Activated CD4-positive, alpha-beta T cell treated with anti-CD3 and anti-CD28 coated beads, Interleukin-2, Interleukin-4, amounts not matched to agents 100 ng/mL and 50 ng/mL, durations not matched to agents 16 hours and 8 hours (primary cell): Measurements from ENCODE around the gene GTF2H1.
"Not testable (repeated sequence)": the region's sequence is repeated elsewhere in the genome, so short reads cannot be mapped to it uniquely, and the experiment has no call there.

Source experiments
- DNase-seq: peaks from one replicate; pipeline ENCODE4 v3.0.0-alpha.2; 2020; ENCODE audit warnings: low spot score

The GTF2H1 gene

GRCh38 chr11:18319914-18320313 is 2.5 kb upstream of the GTF2H1 start:
- DNase-seq: no peak

GRCh38 chr11:18320617-18321016 is 1.8 kb upstream of the GTF2H1 start:
- DNase-seq: no peak

GRCh38 chr11:18321578-18321968 is 794 bp upstream of the GTF2H1 start:
- DNase-seq: no peak

GRCh38 chr11:18322818-18323570 is 627 bp downstream of the GTF2H1 start:
- DNase-seq: no peak

GRCh38 chr11:18323881-18324280 is 1.5 kb downstream of the GTF2H1 start:
- DNase-seq: not testable (repeated sequence)

- no peak for DNase-seq
Observed at GRCh38 chr11:18324381-18324780, 2.0 kb downstream of the GTF2H1 start.

GRCh38 chr11:18329196-18329870 is 7.0 kb downstream of the GTF2H1 start:
- peak; percentile 37 for DNase-seq

GRCh38 chr11:18330921-18331320 is 8.6 kb downstream of the GTF2H1 start:
- DNase-seq: no peak

GRCh38 chr11:18332302-18332701 is 9.9 kb downstream of the GTF2H1 start:
- no peak for DNase-seq

GRCh38 chr11:18332891-18333290 is 10.5 kb downstream of the GTF2H1 start:
- no peak for DNase-seq

- DNase-seq: no peak
Observed at GRCh38 chr11:18347471-18348125, 25.2 kb downstream of the GTF2H1 start.

- DNase-seq: no peak
Observed at GRCh38 chr11:18352581-18352980, 30.2 kb downstream of the GTF2H1 start.

GRCh38 chr11:18358646-18359045 is 36.3 kb downstream of the GTF2H1 start:
- no peak for DNase-seq

- no peak for DNase-seq
Observed at GRCh38 chr11:18361154-18361553, 38.8 kb downstream of the GTF2H1 start.

- DNase-seq: no peak
Observed at GRCh38 chr11:18364495-18365073, 42.2 kb downstream of the GTF2H1 start.

GRCh38 chr11:18365741-18366140 is 43.4 kb downstream of the GTF2H1 start:
- no peak for DNase-seq

GRCh38 chr11:18366286-18366685 is 43.9 kb downstream of the GTF2H1 start:
- no peak for DNase-seq

- no peak for DNase-seq
Observed at GRCh38 chr11:18367431-18367830, 45.1 kb downstream of the GTF2H1 start.

GRCh38 chr11:18368221-18368620 is 45.9 kb downstream of the GTF2H1 start:
- DNase-seq: no peak

- DNase-seq: no peak
Observed at GRCh38 chr11:18369398-18369797, 47.0 kb downstream of the GTF2H1 start.

GRCh38 chr11:18371279-18371678 is 48.9 kb downstream of the GTF2H1 start:
- DNase-seq: no peak

GRCh38 chr11:18372201-18372600 is 49.8 kb downstream of the GTF2H1 start:
- DNase-seq: no peak

- no peak for DNase-seq
Observed at GRCh38 chr11:18374956-18375355, 52.6 kb downstream of the GTF2H1 start.
